Measurements from ENCODE around the gene PPIL4. TPM values are rescaled to one million over a fixed set of nuclear protein-coding genes. Genes with fewer than 3 reads are reported as not detected.

The PPIL4 gene
- total RNA-seq, 2 experiments from 2014 or later: 21.5 to 23.6 TPM

DNA sequence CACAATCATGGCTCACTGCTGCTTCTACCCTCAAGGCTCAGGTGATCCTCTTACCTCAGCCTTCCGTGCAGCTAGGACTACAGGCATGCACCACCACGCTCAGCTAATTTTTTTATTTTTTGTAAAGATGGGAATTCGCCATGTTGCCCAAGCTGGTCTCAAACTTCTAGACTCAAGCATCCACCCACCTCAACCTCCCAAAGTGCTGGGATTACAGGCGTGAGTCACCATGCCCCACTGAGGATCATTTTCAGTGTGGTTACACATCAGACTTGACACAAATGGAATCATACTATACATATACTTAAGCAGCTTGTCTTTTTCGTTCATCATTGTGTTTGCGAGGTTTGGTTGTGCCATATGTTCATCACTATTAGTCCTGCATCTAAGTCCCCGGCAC is 87.6 kb downstream of the PPIL4 start:
- DNase-seq: no peak
- H3K27ac Mint-ChIP-seq: peak overlapping the region; percentile 47
- CTCF ChIA-PET: interaction anchor here (1.2 to 2.2 kb wide), 2 partner anchors 26 to 59 kb away, joined by 7 read pairs; no protein-coding TSS in a partner anchor

DNA sequence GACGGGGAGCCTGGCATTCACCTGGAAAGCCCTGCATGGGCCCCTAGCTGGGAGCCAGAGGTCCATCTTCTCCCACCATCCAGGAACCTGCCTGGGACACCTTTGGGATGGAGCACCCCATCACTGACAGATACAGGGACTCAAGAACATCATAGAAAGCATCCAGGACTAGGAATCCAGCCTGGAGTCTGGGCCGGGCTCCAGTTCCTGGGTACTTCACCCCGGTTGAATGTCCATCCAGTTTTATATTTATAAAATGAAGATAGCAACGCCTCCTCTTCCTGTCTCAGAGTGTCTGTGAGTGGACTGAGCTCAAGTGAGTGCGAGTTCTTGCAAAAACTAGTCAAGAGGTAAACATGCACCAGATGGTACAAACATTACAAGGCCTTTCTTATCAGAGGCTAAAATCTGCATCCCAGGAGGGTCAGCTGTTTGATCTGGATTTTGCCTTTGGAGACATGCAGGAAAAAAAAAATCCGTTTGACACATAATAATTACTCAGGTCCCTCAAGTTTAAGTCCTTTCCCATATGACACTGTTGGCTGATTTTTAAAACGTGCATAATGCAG is 88.4 kb downstream of the PPIL4 start:
- no peak for DNase-seq
- Mint-ChIP-seq H3K36me3 (peaks cover 76% of the 10 kb centered on the region), H3K27me3 (no peaks in the 10 kb centered on the region), H3K27ac (no peak overlapping the region), H3K4me3 (no peak overlapping the region), H3K9me3 (no peaks in the 10 kb centered on the region), H3K4me1 (ENCODE audit: low read depth) (peaks cover 23% of the 10 kb centered on the region)
- ChIA-PET CTCF (interaction anchor here (1.2 to 2.2 kb wide), 2 partner anchors 25 to 60 kb away, joined by 7 read pairs; no protein-coding TSS in a partner anchor), POLR2A (interaction anchor here (0.6 kb wide), 1 partner anchor 9 kb away, joined by 5 read pairs; no protein-coding TSS in a partner anchor)
- intact Hi-C loops (cut with micrococcal nuclease): no loop called here

More for the DNA sequence above, 87.6 kb downstream of the PPIL4 start:
- Mint-ChIP-seq H3K4me1 (ENCODE audit: low read depth) (peaks cover 29% of the 10 kb centered on the region), H3K27me3 (no peaks in the 10 kb centered on the region), H3K36me3 (peaks cover 77% of the 10 kb centered on the region), H3K9me3 (no peaks in the 10 kb centered on the region), H3K4me3 (no peak overlapping the region)
- POLR2A ChIA-PET: interaction anchor here (0.6 to 0.7 kb wide), 2 partner anchors 9 to 24 kb away, joined by 3 to 5 read pairs; no protein-coding TSS in a partner anchor
- intact Hi-C loops (cut with micrococcal nuclease): no loop called here

DNA sequence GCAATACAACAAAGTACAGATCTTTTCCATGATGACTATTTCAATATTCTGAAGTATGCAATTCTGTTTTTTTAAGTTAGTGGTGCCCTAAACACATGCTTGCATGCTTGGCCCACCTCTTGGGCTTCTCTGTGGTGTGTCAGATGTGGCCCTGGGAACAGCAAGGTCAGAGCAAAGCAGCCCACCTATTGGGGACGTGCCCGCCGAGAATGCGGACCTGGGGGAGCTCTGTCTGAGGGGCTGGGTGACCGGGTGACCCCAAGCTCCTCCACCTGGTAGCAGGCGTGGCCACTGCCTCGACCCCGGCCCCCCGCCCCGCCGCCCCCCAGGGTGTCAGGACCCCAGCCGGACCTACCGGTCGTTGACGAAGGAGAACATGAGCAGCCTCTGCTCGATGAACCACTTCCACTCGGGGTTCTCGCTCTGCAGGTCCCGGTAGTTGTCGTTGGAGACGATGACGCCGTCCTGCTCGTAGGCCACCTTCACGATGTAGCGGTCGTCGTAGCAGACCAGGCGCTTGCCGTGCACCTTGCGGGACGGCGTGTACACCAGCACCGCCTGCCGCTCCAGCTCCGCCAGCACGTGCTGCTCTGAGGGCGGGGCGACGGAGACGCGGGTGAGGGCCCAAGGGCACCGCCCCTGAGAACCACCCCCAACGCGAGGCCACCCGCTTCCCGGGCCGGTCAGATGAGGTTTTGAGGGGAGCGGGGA is 89.4 kb downstream of the PPIL4 start:
- H3K4me3 Mint-ChIP-seq: no peak overlapping the region
- no peaks in the 10 kb centered on the region for H3K9me3 Mint-ChIP-seq
- DNase-seq: no peak
- no peaks in the 10 kb centered on the region for H3K27me3 Mint-ChIP-seq
- intact Hi-C loops (cut with micrococcal nuclease): no loop called here
- peak overlapping the region; percentile 5 for H3K27ac Mint-ChIP-seq
- CTCF ChIA-PET: no interaction called here
- peaks cover 77% of the 10 kb centered on the region for H3K36me3 Mint-ChIP-seq
- peaks cover 22% of the 10 kb centered on the region for H3K4me1 Mint-ChIP-seq (ENCODE audit: low read depth)
- POLR2A ChIA-PET: interaction anchor here (0.6 kb wide), 1 partner anchor 49 kb away, joined by 3 read pairs; no protein-coding TSS in a partner anchor

DNA sequence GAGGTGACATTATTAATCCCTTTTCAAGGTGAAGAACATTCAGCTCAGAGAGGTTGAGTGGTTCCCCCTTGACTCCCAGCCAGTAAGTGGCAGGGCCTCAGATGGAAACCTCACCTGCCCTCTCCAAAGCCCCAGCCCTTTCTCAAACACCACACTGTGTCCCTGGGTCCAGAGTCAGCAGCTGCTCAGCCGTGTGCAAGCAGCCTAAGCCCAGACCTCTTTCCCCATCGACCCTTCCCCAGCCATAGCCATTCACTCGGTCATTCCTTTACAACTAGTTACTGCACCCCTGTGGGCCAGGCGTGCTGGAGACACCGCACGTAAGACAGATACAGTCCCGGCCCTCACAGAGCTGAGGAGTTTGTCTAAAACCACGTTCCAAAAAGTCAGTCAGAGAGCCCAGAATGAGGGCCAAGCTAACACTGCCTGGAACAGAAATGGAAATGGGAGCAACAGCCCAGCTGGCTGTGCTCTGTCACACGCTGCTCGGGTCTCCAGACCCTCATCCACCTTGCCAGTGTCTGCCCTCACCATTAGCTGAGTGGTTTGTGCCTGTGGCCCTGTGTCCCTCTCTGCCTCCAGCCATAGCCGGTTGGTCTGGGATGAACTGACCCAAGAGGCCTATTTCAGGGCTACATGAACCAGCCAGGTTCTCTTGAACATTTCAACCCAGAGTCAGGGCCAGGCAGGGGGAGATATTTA is 90.7 kb downstream of the PPIL4 start:
- ChIA-PET CTCF (interaction anchor here (1.2 to 2.6 kb wide), 2 partner anchors 23 to 62 kb away, joined by 5 to 10 read pairs; no protein-coding TSS in a partner anchor), POLR2A (interaction anchor here (1.1 kb wide), 1 partner anchor 9 kb away, joined by 3 read pairs; no protein-coding TSS in a partner anchor)
- Mint-ChIP-seq H3K4me3 (no peak overlapping the region), H3K4me1 (ENCODE audit: low read depth) (peaks cover 20% of the 10 kb centered on the region), H3K9me3 (no peaks in the 10 kb centered on the region), H3K36me3 (peaks cover 73% of the 10 kb centered on the region), H3K27me3 (no peaks in the 10 kb centered on the region), H3K27ac (no peak overlapping the region)
- intact Hi-C loops (cut with micrococcal nuclease): no loop called here
- no peak for DNase-seq

Other genes starting within 250 kb of the PPIL4 start
- 10 to 100 TPM; 92.0 to 92.9 TPM for gene TAB2, start 228.3 kb downstream of the PPIL4 start, total RNA-seq
- gene SUMO4, start 145.8 kb downstream of the PPIL4 start, total RNA-seq: 1 to 10 TPM; 4.8 to 5.8 TPM
- 100 to 1,000 TPM; 124 to 129 TPM for gene ZC3H12D, start 61.0 kb downstream of the PPIL4 start, total RNA-seq
- 10 to 100 TPM; 15.6 to 16.0 TPM for gene GINM1, start 20.3 kb upstream of the PPIL4 start, total RNA-seq
- 10 to 100 TPM; 22.3 to 22.8 TPM for gene KATNA1, start 102.7 kb upstream of the PPIL4 start, total RNA-seq
- gene LATS1, start 172.1 kb upstream of the PPIL4 start, total RNA-seq: 10 to 100 TPM; 19.1 to 20.1 TPM
- 10 to 100 TPM; 64.3 to 69.8 TPM for gene NUP43, start 200.5 kb upstream of the PPIL4 start, total RNA-seq
- gene PCMT1, start 203.7 kb upstream of the PPIL4 start, total RNA-seq: 10 to 100 TPM; 92.6 to 98.0 TPM